ENCODE results near the gene TEX50.

DNA sequence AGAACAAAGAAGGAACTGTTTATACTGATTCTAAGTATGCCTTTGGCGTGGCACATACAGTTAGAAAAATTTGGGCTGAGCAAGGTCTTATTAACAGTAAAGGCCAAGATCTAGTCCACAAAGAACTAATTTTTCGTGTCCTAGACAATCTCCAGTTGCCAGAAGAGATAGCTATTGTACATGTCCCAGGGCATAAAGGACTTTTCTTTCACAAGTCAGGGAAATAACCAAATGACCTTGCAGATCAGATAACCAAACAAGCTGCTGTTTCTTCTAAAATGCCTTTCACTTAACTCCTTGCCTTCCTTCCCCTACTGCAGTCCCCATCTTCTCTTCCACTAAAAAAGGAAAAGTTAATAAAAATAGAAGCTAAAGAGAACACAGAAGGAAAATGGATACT, 4.0 kb downstream of the TEX50 start:
- TF ChIP-seq, protein P1, sequence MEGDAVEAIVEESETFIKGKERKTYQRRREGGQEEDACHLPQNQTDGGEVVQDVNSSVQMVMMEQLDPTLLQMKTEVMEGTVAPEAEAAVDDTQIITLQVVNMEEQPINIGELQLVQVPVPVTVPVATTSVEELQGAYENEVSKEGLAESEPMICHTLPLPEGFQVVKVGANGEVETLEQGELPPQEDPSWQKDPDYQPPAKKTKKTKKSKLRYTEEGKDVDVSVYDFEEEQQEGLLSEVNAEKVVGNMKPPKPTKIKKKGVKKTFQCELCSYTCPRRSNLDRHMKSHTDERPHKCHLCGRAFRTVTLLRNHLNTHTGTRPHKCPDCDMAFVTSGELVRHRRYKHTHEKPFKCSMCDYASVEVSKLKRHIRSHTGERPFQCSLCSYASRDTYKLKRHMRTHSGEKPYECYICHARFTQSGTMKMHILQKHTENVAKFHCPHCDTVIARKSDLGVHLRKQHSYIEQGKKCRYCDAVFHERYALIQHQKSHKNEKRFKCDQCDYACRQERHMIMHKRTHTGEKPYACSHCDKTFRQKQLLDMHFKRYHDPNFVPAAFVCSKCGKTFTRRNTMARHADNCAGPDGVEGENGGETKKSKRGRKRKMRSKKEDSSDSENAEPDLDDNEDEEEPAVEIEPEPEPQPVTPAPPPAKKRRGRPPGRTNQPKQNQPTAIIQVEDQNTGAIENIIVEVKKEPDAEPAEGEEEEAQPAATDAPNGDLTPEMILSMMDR (IDR thresholded peaks at IDR 0.05): no peak
- TF ChIP-seq POLR2AphosphoS5 (IDR thresholded peaks at IDR 0.05): no peak
- no peak for TF ChIP-seq POLR2A (IDR thresholded peaks at IDR 0.05)

Data from breast epithelium (tissue), 3 donors.